Testis (tissue), 3 donors: Measurements from ENCODE around the gene NID1. TPM values are rescaled to one million over a fixed set of nuclear protein-coding genes. Genes with fewer than 3 reads are reported as not detected.

Experiments
- DNase-seq: peaks from one replicate; pipeline ENCODE4 v3.0.0-alpha.2; 2019
- H3K27ac ChIP-seq, 2 donors: fragments of 200-600 bp; sonication (generic); one replicate each; pipeline ENCODE4 v1.5.1; 2019
- H3K27me3 ChIP-seq: fragments of 200-600 bp; sonication (generic); one replicate; pipeline ENCODE4 v1.5.1; 2019
- H3K36me3 ChIP-seq: fragments of 200-600 bp; sonication (generic); one replicate; pipeline ENCODE4 v1.5.1; 2017; ENCODE audit warnings: low read depth; ENCODE audit errors: missing control alignments
- H3K4me1 ChIP-seq: fragments of 200-600 bp; sonication (generic); one replicate; pipeline ENCODE4 v1.5.1; 2019
- H3K4me3 ChIP-seq, 2 donors: fragments of 200-600 bp; sonication (generic); one replicate each; pipeline ENCODE4 v1.5.1; 2017 to 2019
- H3K9me3 ChIP-seq: fragments of 200-600 bp; sonication (generic); one replicate; pipeline ENCODE4 v1.5.1; 2017
- POLR2A ChIP-seq: fragments of 450-650 bp; IDR thresholded peaks from one replicate; pipeline ENCODE4 v1.6.1; 2017; ENCODE audit warnings: antibody characterized with exemption, mild to moderate bottlenecking, moderate library complexity
- WGBS, 2 donors: methylation state at CpG; one replicate each; pipeline ENCODE4 v1.1.5; 2018; 5-methylcytosine and 5-hydroxymethylcytosine counted together
- intact Hi-C: fragments of 100-400 bp; cut with DNase I; formaldehyde crosslinking; loops from one replicate; pipeline ENCODE4 v1.15.1; 2023; ENCODE audit warnings: low total_unique reads
- polyA plus RNA-seq: library from polyadenylated mRNA; stranded (reverse); fragments of 350-450 nt; fragmentation: Illumina TruSeq; extraction: RNeasy Lipid Tissue Mini Kit (QIAGEN cat#74804); gene quantifications from one replicate; pipeline ENCODE4 v1.2.3, GENCODE V29; 2014; ENCODE audit warnings: low read depth, low replicate concordance; ENCODE audit not compliant: insufficient read depth
- total RNA-seq, 2 donors: library from RNA; depleted of rRNA; stranded (reverse); fragments of >200 nt; gene quantifications; one replicate each; pipeline ENCODE4 v1.2.3, GENCODE V29; 2016
- TF ChIP-seq, protein P1 (sequence below), 3 experiments: fragments of 450-650 bp in 2 of 3; fragments of 200-600 bp in 1 of 3; sonication (generic) in 1 of 3; IDR thresholded peaks; one replicate each; pipeline ENCODE4 v1.5.1; 2016 to 2019; ENCODE audit warnings: antibody characterized with exemption in 3 of 3, mild to moderate bottlenecking in 2 of 3, moderate library complexity in 1 of 3

NID1 gene
- total and polyA plus RNA-seq, 3 donors from 2014 or later: 18.8 to 36.1 (median 21.0) TPM

DNA sequence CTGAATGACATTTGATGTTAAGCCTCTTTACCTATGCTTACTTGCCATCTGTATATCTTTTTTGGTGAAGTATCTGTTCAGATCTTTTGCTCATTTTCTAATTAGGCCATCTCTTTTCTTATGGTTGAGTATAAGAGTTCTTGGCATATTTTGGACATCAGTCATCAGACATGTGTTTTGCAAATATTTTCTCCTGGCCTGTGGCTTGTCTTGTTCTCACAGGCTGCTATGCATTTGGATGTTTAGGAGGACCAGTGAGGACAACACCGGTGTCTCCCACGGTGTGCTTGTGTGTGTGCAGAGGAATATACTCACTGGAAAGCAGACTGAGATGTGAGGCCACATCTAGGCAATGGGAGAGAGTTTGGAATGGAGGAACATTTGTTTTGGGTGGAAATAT is 111.1 kb downstream of the NID1 start:
- no peak overlapping the region for H3K27ac ChIP-seq
- 97 to 100% methylated on average over 2 of the region's 2 CpGs for WGBS, 2 donors
- TF ChIP-seq POLR2A: no peak
- TF ChIP-seq, protein P1, sequence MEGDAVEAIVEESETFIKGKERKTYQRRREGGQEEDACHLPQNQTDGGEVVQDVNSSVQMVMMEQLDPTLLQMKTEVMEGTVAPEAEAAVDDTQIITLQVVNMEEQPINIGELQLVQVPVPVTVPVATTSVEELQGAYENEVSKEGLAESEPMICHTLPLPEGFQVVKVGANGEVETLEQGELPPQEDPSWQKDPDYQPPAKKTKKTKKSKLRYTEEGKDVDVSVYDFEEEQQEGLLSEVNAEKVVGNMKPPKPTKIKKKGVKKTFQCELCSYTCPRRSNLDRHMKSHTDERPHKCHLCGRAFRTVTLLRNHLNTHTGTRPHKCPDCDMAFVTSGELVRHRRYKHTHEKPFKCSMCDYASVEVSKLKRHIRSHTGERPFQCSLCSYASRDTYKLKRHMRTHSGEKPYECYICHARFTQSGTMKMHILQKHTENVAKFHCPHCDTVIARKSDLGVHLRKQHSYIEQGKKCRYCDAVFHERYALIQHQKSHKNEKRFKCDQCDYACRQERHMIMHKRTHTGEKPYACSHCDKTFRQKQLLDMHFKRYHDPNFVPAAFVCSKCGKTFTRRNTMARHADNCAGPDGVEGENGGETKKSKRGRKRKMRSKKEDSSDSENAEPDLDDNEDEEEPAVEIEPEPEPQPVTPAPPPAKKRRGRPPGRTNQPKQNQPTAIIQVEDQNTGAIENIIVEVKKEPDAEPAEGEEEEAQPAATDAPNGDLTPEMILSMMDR (IDR thresholded peaks at IDR 0.05): no peak

DNA sequence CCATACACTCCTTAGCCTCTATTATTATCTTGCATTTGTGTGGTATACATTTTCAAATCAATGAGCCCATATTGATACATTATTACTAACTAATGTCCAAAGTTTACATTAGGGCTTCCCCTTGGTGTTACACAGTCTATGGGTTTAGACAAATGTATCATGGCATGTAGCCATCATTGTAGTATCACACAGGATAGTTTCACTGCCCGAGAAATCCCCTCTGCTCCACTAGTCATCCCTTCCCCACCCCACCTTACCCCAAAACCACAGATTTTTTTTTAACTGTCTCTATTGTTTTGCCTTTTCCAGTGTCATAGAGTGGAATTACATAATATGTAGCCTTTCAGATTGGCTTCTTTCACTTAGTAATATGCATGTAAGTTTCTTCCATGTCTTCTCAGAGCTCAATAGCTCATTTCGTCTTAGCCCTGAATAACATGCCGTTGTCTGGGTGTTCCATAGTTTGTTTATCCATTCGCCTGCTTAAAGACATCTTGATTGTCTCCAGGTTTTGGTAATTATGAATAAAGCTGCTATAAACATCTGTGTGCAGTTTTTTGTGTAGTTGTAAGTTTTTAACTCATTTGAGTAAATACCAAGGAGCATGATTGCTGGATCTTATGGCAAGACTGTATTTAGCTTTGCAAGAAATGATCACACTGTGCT is 111.8 kb downstream of the NID1 start:
- WGBS, 2 donors: 61 to 79% methylated on average over 4 of the region's 4 CpGs
- TF ChIP-seq POLR2A: no peak
- TF ChIP-seq, protein P1 (IDR thresholded peaks at IDR 0.05): no peak
- no peaks in the 10 kb centered on the region for H3K9me3 ChIP-seq
- DNase-seq: no peak
- H3K36me3 ChIP-seq: no peaks in the 10 kb centered on the region
- H3K27ac ChIP-seq: no peak overlapping the region
- H3K27me3 ChIP-seq: no peaks in the 10 kb centered on the region
- no peak overlapping the region for H3K4me3 ChIP-seq
- no peaks in the 10 kb centered on the region for H3K4me1 ChIP-seq
- intact Hi-C loops: no loop called here

More for the DNA sequence above, 111.1 kb downstream of the NID1 start:
- no peak for DNase-seq
- Histone ChIP-seq H3K36me3 (no peaks in the 10 kb centered on the region), H3K4me3 (no peak overlapping the region), H3K9me3 (no peaks in the 10 kb centered on the region), H3K4me1 (no peaks in the 10 kb centered on the region), H3K27me3 (no peaks in the 10 kb centered on the region)
- intact Hi-C loops: no loop called here

DNA sequence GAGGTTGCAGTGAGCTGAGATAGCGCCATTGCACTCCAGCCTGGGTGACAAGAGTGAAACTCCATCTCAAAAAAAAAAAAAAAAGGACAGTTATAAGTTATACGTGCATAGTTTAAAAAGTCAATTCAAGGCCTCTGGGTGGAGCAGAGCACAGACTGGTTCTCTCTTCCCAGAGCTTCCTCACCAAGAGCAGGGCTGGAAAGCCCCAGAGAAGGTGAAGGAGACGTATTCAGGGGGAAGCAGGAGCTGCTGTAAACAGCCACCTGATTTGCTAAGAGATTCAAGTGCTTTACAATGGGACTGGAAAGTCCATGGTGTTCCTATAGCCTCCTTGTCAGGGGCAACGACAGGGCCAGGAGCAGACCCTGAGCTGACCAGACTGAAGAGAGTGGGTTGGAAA is 113.2 kb downstream of the NID1 start:
- Histone ChIP-seq H3K27ac (no peak overlapping the region), H3K27me3 (no peaks in the 10 kb centered on the region), H3K4me3 (no peak overlapping the region), H3K36me3 (no peaks in the 10 kb centered on the region), H3K9me3 (no peaks in the 10 kb centered on the region), H3K4me1 (no peaks in the 10 kb centered on the region)
- DNase-seq: no peak
- WGBS, 2 donors: 88% methylated on average over 4 of the region's 4 CpGs
- TF ChIP-seq, protein P1 (IDR thresholded peaks at IDR 0.05): no peak
- TF ChIP-seq POLR2A: no peak
- intact Hi-C loops: no loop called here

DNA sequence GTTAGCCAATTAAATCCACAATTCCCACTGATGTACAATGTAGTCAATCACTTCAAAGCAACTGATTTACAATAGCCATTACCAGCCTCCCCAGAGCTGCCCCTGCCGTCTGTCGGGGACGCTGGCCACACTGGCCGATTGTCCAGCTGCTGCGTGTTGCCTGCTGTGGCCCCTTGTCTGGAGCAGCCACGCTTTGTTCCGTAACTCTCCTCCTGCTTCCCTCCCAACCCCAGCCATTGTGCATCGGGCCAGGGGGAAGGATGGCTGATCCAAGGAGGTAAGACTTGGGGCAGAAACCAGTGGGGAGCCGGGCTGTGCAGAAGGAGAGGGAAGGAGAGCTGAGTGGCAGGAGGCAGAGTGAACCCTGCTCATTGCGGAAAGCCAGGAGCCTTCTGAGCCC is 114.6 kb downstream of the NID1 start:
- Histone ChIP-seq H3K27ac (no peak overlapping the region), H3K27me3 (no peaks in the 10 kb centered on the region), H3K4me1 (no peaks in the 10 kb centered on the region), H3K4me3 (no peak overlapping the region), H3K36me3 (no peaks in the 10 kb centered on the region), H3K9me3 (no peaks in the 10 kb centered on the region)
- TF ChIP-seq POLR2A: no peak
- TF ChIP-seq, protein P1 (IDR thresholded peaks at IDR 0.05): no peak
- 87 to 93% methylated on average over 8 to 10 of the region's 10 CpGs for WGBS, 2 donors
- intact Hi-C loops: no loop called here
- DNase-seq: no peak
